ENCODE measurements around the gene RAPGEF6. TPM values are rescaled to one million over a fixed set of nuclear protein-coding genes. Genes with fewer than 3 reads are reported as not detected.

The RAPGEF6 gene
- polyA plus RNA-seq, 1 donor from 2014 or later: 121 TPM

- Histone ChIP-seq H3K9ac (ENCODE audit: low read length) (no peak overlapping the region), H3K9me2 (ENCODE audit: insufficient read depth, low read length) (no peaks in the 10 kb centered on the region), H3K79me2 (replicated peaks; ENCODE audit: insufficient read depth, low read length) (no peaks in the 10 kb centered on the region), H3F3A (ENCODE audit: insufficient read depth, low read length, poor library complexity, severe bottlenecking) (no peaks in the 10 kb centered on the region), H3K4me3 (ENCODE audit: low read length) (no peak overlapping the region), H2AFZ (ENCODE audit: low read depth, low read length) (no peak overlapping the region), H3K9me3 (ENCODE audit: low read length) (no peaks in the 10 kb centered on the region), H3K27me3 (ENCODE audit: insufficient read depth, low read depth, low read length) (no peaks in the 10 kb centered on the region), H3K4me2 (ENCODE audit: low read length) (no peak overlapping the region), H3K36me3 (ENCODE audit: insufficient read depth, low read length) (no peaks in the 10 kb centered on the region), H3K27ac (ENCODE audit: low read length) (no peak overlapping the region), H4K20me1 (ENCODE audit: insufficient read depth) (no peaks in the 10 kb centered on the region)
- no peak for TF ChIP-seq REST (IDR thresholded peaks at IDR 0.05; ENCODE audit: borderline replicate concordance)
- no peak for TF ChIP-seq TAF1 (IDR thresholded peaks at IDR 0.05; ENCODE audit: low read depth)
- no peak for TF ChIP-seq CTCF (IDR thresholded peaks at IDR 0.05; ENCODE audit: poor library complexity, severe bottlenecking)
- no peak for TF ChIP-seq EZH2 (IDR thresholded peaks at IDR 0.05; ENCODE audit: borderline replicate concordance, insufficient read depth, low read length, poor library complexity, severe bottlenecking)
- TF ChIP-seq RAD21 (conservative IDR thresholded peaks at IDR 0.05): no peak
- TF ChIP-seq MXI1 (conservative IDR thresholded peaks at IDR 0.05; ENCODE audit: poor library complexity, severe bottlenecking): no peak
- TF ChIP-seq SMC3 (conservative IDR thresholded peaks at IDR 0.05; ENCODE audit: poor library complexity): no peak
- no peak for TF ChIP-seq EP300 (conservative IDR thresholded peaks at IDR 0.05; ENCODE audit: poor library complexity, severe bottlenecking)
- no peak for TF ChIP-seq POLR2AphosphoS5 (IDR thresholded peaks at IDR 0.05)
Observed at GRCh38 chr5:131378721-131379541, 256.1 kb downstream of the RAPGEF6 start.

- TF ChIP-seq EP300 (conservative IDR thresholded peaks at IDR 0.05; ENCODE audit: poor library complexity, severe bottlenecking): no peak
- TF ChIP-seq RAD21 (conservative IDR thresholded peaks at IDR 0.05): no peak
- no peak for TF ChIP-seq MXI1 (conservative IDR thresholded peaks at IDR 0.05; ENCODE audit: poor library complexity, severe bottlenecking)
- no peak for TF ChIP-seq EZH2 (IDR thresholded peaks at IDR 0.05; ENCODE audit: borderline replicate concordance, insufficient read depth, low read length, poor library complexity, severe bottlenecking)
- no peak for TF ChIP-seq POLR2AphosphoS5 (IDR thresholded peaks at IDR 0.05)
- no peak for TF ChIP-seq CTCF (IDR thresholded peaks at IDR 0.05; ENCODE audit: poor library complexity, severe bottlenecking)
- TF ChIP-seq REST (IDR thresholded peaks at IDR 0.05; ENCODE audit: borderline replicate concordance): no peak
- TF ChIP-seq TAF1 (IDR thresholded peaks at IDR 0.05; ENCODE audit: low read depth): no peak
- no peak for TF ChIP-seq SMC3 (conservative IDR thresholded peaks at IDR 0.05; ENCODE audit: poor library complexity)
- Histone ChIP-seq H3K9me3 (ENCODE audit: low read length) (no peaks in the 10 kb centered on the region), H3K9me2 (ENCODE audit: insufficient read depth, low read length) (no peaks in the 10 kb centered on the region), H3K27ac (ENCODE audit: low read length) (no peak overlapping the region), H4K20me1 (ENCODE audit: insufficient read depth) (no peaks in the 10 kb centered on the region), H3K9ac (ENCODE audit: low read length) (no peak overlapping the region), H2AFZ (ENCODE audit: low read depth, low read length) (no peak overlapping the region), H3K4me3 (ENCODE audit: low read length) (no peak overlapping the region), H3K79me2 (replicated peaks; ENCODE audit: insufficient read depth, low read length) (no peaks in the 10 kb centered on the region), H3K27me3 (ENCODE audit: insufficient read depth, low read depth, low read length) (no peaks in the 10 kb centered on the region), H3F3A (ENCODE audit: insufficient read depth, low read length, poor library complexity, severe bottlenecking) (no peaks in the 10 kb centered on the region), H3K36me3 (ENCODE audit: insufficient read depth, low read length) (no peaks in the 10 kb centered on the region), H3K4me2 (ENCODE audit: low read length) (no peak overlapping the region)
Observed at GRCh38 chr5:131377785-131378325, 257.2 kb downstream of the RAPGEF6 start.

Data from neural cell (in vitro differentiated cells).